Measurements from ENCODE around the gene LENEP.

The LENEP gene

DNA sequence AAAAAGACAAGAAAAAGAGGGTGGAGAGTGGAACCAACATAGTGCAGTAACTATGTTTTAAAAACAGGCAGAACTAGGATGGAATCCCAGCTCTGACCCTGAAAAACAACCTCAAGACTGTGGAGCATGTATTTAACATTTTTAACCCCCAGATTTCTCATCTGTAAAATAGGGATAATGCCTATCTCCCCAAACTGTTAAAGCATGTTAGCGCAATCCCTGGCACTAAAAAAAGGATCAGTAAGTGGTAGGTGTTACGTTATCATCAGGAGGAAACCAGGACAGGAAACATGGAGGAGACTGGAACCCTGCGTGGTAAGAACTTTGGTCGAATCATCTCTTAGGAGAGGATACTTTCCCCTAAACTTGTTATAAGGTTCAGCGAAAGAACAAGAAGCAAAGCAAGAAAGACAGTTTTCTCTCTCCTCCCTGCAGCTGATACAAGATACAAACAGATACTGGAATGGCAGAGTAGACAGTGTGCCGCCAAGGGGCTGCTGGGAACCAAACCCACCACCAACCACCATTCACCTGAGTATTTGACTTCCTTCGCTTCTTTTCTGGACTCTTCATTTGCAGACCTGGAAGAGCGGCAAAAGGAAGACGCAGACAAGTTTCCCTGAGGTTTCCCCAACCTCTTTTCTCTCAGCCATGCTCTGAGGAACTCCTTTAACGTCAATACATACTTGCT lies 32.8 kb upstream of the LENEP start:
- peak overlapping the region; percentile 59 for H3K4me3 ChIP-seq (ENCODE audit: control insufficient read depth, low read depth, low read length)
- TF ChIP-seq, protein P1, sequence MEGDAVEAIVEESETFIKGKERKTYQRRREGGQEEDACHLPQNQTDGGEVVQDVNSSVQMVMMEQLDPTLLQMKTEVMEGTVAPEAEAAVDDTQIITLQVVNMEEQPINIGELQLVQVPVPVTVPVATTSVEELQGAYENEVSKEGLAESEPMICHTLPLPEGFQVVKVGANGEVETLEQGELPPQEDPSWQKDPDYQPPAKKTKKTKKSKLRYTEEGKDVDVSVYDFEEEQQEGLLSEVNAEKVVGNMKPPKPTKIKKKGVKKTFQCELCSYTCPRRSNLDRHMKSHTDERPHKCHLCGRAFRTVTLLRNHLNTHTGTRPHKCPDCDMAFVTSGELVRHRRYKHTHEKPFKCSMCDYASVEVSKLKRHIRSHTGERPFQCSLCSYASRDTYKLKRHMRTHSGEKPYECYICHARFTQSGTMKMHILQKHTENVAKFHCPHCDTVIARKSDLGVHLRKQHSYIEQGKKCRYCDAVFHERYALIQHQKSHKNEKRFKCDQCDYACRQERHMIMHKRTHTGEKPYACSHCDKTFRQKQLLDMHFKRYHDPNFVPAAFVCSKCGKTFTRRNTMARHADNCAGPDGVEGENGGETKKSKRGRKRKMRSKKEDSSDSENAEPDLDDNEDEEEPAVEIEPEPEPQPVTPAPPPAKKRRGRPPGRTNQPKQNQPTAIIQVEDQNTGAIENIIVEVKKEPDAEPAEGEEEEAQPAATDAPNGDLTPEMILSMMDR (IDR thresholded peaks at IDR 0.05; ENCODE audit: control insufficient read depth, insufficient read depth, low read depth, low read length, missing control alignments) = no peak
- DNase-seq (ENCODE audit: low read depth) = no peak

- TF ChIP-seq, protein P1 (IDR thresholded peaks at IDR 0.05; ENCODE audit: control insufficient read depth, insufficient read depth, low read depth, low read length, missing control alignments) = peak; percentile 25
- DNase-seq (ENCODE audit: low read depth) = no peak
- peak within 1 kb of the TSS; percentile 59 for H3K4me3 ChIP-seq (ENCODE audit: control insufficient read depth, low read depth, low read length)
Measured at GRCh38 chr1:154961207-154962155, 31.9 kb upstream of the LENEP start, which contains the start of gene PYGO2. PYGO2 (minus strand) TSS chr1:154961782; CDS start chr1:154961576, 206 bp downstream.

DNA sequence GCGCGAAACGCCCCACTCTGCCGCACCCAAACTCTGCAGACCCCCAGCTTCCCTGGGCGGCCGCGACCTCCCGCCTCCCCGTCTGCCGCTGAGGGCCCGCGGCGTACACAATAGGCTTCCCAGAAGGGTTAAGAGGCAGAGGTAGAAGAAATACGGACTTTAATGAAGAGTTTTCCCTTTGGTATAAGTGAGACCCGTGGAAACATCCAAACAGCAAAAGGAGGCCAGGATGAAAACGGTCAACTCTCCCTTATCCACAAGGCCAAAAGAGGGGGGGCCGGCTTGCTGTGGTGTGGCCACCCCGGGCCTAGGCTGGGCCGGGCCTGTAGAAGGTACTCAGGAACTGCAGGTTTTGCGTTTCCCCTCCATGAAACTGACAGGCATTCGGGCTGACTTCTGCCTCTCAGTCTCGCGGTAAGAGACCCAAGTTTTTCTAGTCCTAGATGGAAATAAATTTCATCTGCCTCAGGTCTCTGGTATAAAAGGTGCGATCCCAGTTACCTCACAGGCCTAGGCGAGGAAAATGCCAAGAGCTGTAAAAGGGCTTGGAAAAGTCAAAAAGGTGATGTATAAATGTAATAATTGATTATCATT lies 31.1 kb upstream of the LENEP start:
- TF ChIP-seq, protein P1 (IDR thresholded peaks at IDR 0.05; ENCODE audit: control insufficient read depth, insufficient read depth, low read depth, low read length, missing control alignments) = no peak
- no peak for DNase-seq (ENCODE audit: low read depth)
- peak overlapping the region; percentile 59 for H3K4me3 ChIP-seq (ENCODE audit: control insufficient read depth, low read depth, low read length)

- no peak overlapping the region for H3K4me3 ChIP-seq (ENCODE audit: control insufficient read depth, low read depth, low read length)
- TF ChIP-seq, protein P1 (IDR thresholded peaks at IDR 0.05; ENCODE audit: control insufficient read depth, insufficient read depth, low read depth, low read length, missing control alignments) = no peak
- no peak for DNase-seq (ENCODE audit: low read depth)
Measured at GRCh38 chr1:154962795-154963330, 30.5 kb upstream of the LENEP start.

GRCh38 chr1:154963643-154964042 lies 29.7 kb upstream of the LENEP start:
- no peak for DNase-seq (ENCODE audit: low read depth)
- TF ChIP-seq, protein P1 (IDR thresholded peaks at IDR 0.05; ENCODE audit: control insufficient read depth, insufficient read depth, low read depth, low read length, missing control alignments) = no peak
- no peak overlapping the region for H3K4me3 ChIP-seq (ENCODE audit: control insufficient read depth, low read depth, low read length)

- no peak for DNase-seq (ENCODE audit: low read depth)
- H3K4me3 ChIP-seq (ENCODE audit: control insufficient read depth, low read depth, low read length) = no peak overlapping the region
- TF ChIP-seq, protein P1 (IDR thresholded peaks at IDR 0.05; ENCODE audit: control insufficient read depth, insufficient read depth, low read depth, low read length, missing control alignments) = no peak
Measured at GRCh38 chr1:154964359-154964758, 29.0 kb upstream of the LENEP start.
